PC-3 (cell line): ENCODE results near the gene TSPAN1. TPM values are rescaled to one million over a fixed set of nuclear protein-coding genes. Genes with fewer than 3 reads are reported as not detected.

Experiments used
- ATAC-seq: fragments of 200-7000 bp; cut with Tn5 transposase; 2 replicates; pipeline ENCODE4 v1.9.1; 2020; ENCODE audit warnings: mild to moderate bottlenecking, moderate library complexity
- BruUV-seq: library from RNA; stranded (reverse); fragments of 400-500 nt; replicated peaks from 2 replicates; lab custom pipeline; 2021; lab: Mats Ljungman, UMichigan
- CTCF ChIA-PET: fragments of 300-600 bp; sonication (Branson Sonifier 250); formaldehyde crosslinking; loops from one replicate; lab custom pipeline; 2022; ENCODE audit warnings: antibody characterized with exemption; lab: Charles Lee
- POLR2A ChIA-PET: fragments of 300-600 bp; sonication (Branson Sonifier 250); formaldehyde crosslinking; loops from one replicate; lab custom pipeline; 2022; ENCODE audit warnings: antibody characterized with exemption; ENCODE audit not compliant: unreplicated experiment; lab: Charles Lee
- DNase-seq: peaks from one replicate; pipeline ENCODE4 v3.0.0-alpha.2; 2015
- H2AFZ ChIP-seq: fragments of 300-600 bp; sonication (generic); 2 replicates; pipeline ENCODE4 v1.6.0; 2016; ENCODE audit warnings: antibody characterized with exemption, low read length
- H3F3A ChIP-seq: fragments of 300-600 bp; sonication (generic); one replicate; pipeline ENCODE4 v1.6.0; 2017; ENCODE audit warnings: antibody characterized with exemption, low read length, control low read depth, mild to moderate bottlenecking; ENCODE audit not compliant: unreplicated experiment
- H3K27ac ChIP-seq: fragments of 300-600 bp; sonication (generic); 2 replicates; pipeline ENCODE4 v1.5.1; 2016; ENCODE audit warnings: mild to moderate bottlenecking, low read length
- H3K27me3 ChIP-seq: fragments of 300-600 bp; sonication (generic); 2 replicates; pipeline ENCODE4 v1.6.1; 2016; ENCODE audit warnings: low read length, mixed read lengths
- H3K36me3 ChIP-seq: fragments of 300-600 bp; sonication (generic); 2 replicates; pipeline ENCODE4 v1.6.1; 2016; ENCODE audit warnings: low read depth, mixed run types, low read length, mixed read lengths
- H3K4me1 ChIP-seq: fragments of 300-600 bp; sonication (generic); 2 replicates; pipeline ENCODE4 v1.5.1; 2016; ENCODE audit warnings: low read length; ENCODE audit not compliant: insufficient read depth
- H3K4me2 ChIP-seq: fragments of 300-600 bp; sonication (generic); 2 replicates; pipeline ENCODE4 v1.6.0; 2016; ENCODE audit warnings: low read length
- H3K4me3 ChIP-seq: fragments of 300-600 bp; sonication (generic); 2 replicates; pipeline ENCODE4 v1.5.1; 2016; ENCODE audit warnings: mild to moderate bottlenecking, low read length, mixed read lengths
- H3K79me2 ChIP-seq: fragments of 300-600 bp; sonication (generic); 2 replicates; pipeline ENCODE4 v1.6.1; 2017; ENCODE audit warnings: low read length, mixed read lengths
- H3K9ac ChIP-seq: fragments of 300-600 bp; sonication (generic); 2 replicates; pipeline ENCODE4 v1.6.0; 2016; ENCODE audit warnings: mild to moderate bottlenecking, low read length
- H3K9me2 ChIP-seq: fragments of 300-600 bp; sonication (generic); replicated peaks from 2 replicates; pipeline ENCODE4 v1.6.1; 2016; ENCODE audit warnings: mixed run types, low read length, mixed read lengths
- H3K9me3 ChIP-seq: fragments of 300-600 bp; sonication (generic); 2 replicates; pipeline ENCODE4 v1.6.1; 2016; ENCODE audit warnings: low read length, mixed read lengths
- H4K20me1 ChIP-seq: fragments of 300-600 bp; sonication (generic); 2 replicates; pipeline ENCODE4 v1.6.1; 2016; ENCODE audit warnings: low read length, mixed read lengths
- CTCF ChIP-seq: fragments of 300-600 bp; sonication (generic); conservative IDR thresholded peaks from 2 replicates; pipeline ENCODE4 v1.5.1; 2017; ENCODE audit warnings: antibody characterized with exemption, low read depth, mild to moderate bottlenecking, low read length
- EZH2 ChIP-seq: fragments of 300-600 bp; sonication (generic); IDR thresholded peaks from one replicate; pipeline ENCODE4 v1.6.1; 2017; ENCODE audit warnings: antibody characterized with exemption, mild to moderate bottlenecking, low read length; ENCODE audit not compliant: unreplicated experiment
- EZH2phosphoT487 ChIP-seq: fragments of 300-600 bp; sonication (generic); IDR thresholded peaks from 2 replicates; pipeline ENCODE4 v1.6.1; 2018; ENCODE audit warnings: mild to moderate bottlenecking, antibody characterized with exemption, low read length, borderline replicate concordance
- intact Hi-C: fragments of 100-400 bp; cut with micrococcal nuclease; formaldehyde crosslinking; loops from 2 replicates; pipeline ENCODE4 v1.9.0; 2023
- total RNA-seq: library from RNA; depleted of rRNA; stranded (reverse); fragments of >200 nt; gene quantifications from 2 replicates; pipeline ENCODE4 v1.2.3, GENCODE V29; 2014

TSPAN1 gene
- total RNA-seq, 1 experiment from 2014 or later: 33.7 TPM

GRCh38 chr1:46134660-46135331 is 40.1 kb upstream of the TSPAN1 start:
- Histone ChIP-seq H3K79me2 (peaks cover 30% of the 10 kb centered on the region), H3K9me3 (no peaks in the 10 kb centered on the region), H3K36me3 (no peaks in the 10 kb centered on the region), H3K4me3 (peak overlapping the region; percentile 14; the same call in 1 of the 2 replicates), H3F3A (no peaks in the 10 kb centered on the region), H3K9ac (peak overlapping the region; percentile 87), H2AFZ (no peak overlapping the region), H3K27ac (peak overlapping the region; percentile 94), H3K27me3 (no peaks in the 10 kb centered on the region), H3K4me1 (peaks cover 32% of the 10 kb centered on the region), H3K4me2 (peak overlapping the region; percentile 88), H4K20me1 (peaks cover 12% of the 10 kb centered on the region; the same call in 1 of the 2 replicates), H3K9me2 (no peaks in the 10 kb centered on the region)
- TF ChIP-seq EZH2: no peak
- no peak for TF ChIP-seq CTCF
- TF ChIP-seq EZH2phosphoT487: no peak
- intact Hi-C loops: no loop called here
- ATAC-seq (peak; percentile 0; the same call in 1 of the 2 replicates), DNase-seq (peak; percentile 90)
- no TSS peak for BruUV-seq
- ChIA-PET POLR2A (interaction anchor here (0.6 to 0.9 kb wide), 4 partner anchors 31 to 831 kb away, joined by 3 to 6 read pairs (median 4); no protein-coding TSS in a partner anchor), CTCF (interaction anchor here (1.4 kb wide), 1 partner anchor 64 kb away, joined by 4 read pairs; no protein-coding TSS in a partner anchor)

GRCh38 chr1:46136711-46137110 is 38.2 kb upstream of the TSPAN1 start:
- Histone ChIP-seq H3K9ac (no peak overlapping the region), H3K27me3 (no peaks in the 10 kb centered on the region), H3K9me2 (no peaks in the 10 kb centered on the region), H3K4me3 (no peak overlapping the region), H3K9me3 (no peaks in the 10 kb centered on the region), H3K79me2 (peaks cover 11% of the 10 kb centered on the region), H3F3A (no peaks in the 10 kb centered on the region), H3K4me1 (peaks cover 31% of the 10 kb centered on the region), H4K20me1 (no peaks in the 10 kb centered on the region), H3K36me3 (no peaks in the 10 kb centered on the region), H3K4me2 (no peak overlapping the region), H2AFZ (no peak overlapping the region), H3K27ac (no peak overlapping the region)
- ChIA-PET POLR2A (no interaction called here), CTCF (no interaction called here)
- no TSS peak for BruUV-seq
- ATAC-seq (no peak), DNase-seq (no peak)
- no peak for TF ChIP-seq CTCF
- no peak for TF ChIP-seq EZH2phosphoT487
- no peak for TF ChIP-seq EZH2
- intact Hi-C loops: no loop called here

- H3K79me2 ChIP-seq: peaks cover 6% of the 10 kb centered on the region; the same call in 1 of the 2 replicates
- H3K9me2 ChIP-seq: no peaks in the 10 kb centered on the region
- no peaks in the 10 kb centered on the region for H3K9me3 ChIP-seq
- ChIA-PET POLR2A (no interaction called here), CTCF (no interaction called here)
- H3K27me3 ChIP-seq: no peaks in the 10 kb centered on the region
- no peak overlapping the region for H2AFZ ChIP-seq
- no peak overlapping the region for H3K9ac ChIP-seq
- H3K4me1 ChIP-seq: peaks cover 31% of the 10 kb centered on the region
- H3K36me3 ChIP-seq: no peaks in the 10 kb centered on the region
- no peak for DNase-seq
- H3K4me3 ChIP-seq: no peak overlapping the region
- TF ChIP-seq CTCF: no peak
- no peak for TF ChIP-seq EZH2phosphoT487
- TF ChIP-seq EZH2: no peak
- ATAC-seq: no peak
- no peak overlapping the region for H3K27ac ChIP-seq
- intact Hi-C loops: no loop called here
- no peaks in the 10 kb centered on the region for H3F3A ChIP-seq
- no TSS peak for BruUV-seq
- no peak overlapping the region for H3K4me2 ChIP-seq
- no peaks in the 10 kb centered on the region for H4K20me1 ChIP-seq
Measured at GRCh38 chr1:46137916-46138315, 37.0 kb upstream of the TSPAN1 start.
